GM21360 (cell line): Measurements from ENCODE around the gene MACROD2.

ENCODE experiments used
- ATAC-seq: cut with Tn5 transposase; IDR thresholded peaks from one replicate; pipeline ENCODE4 v1.9.1; 2021; ENCODE audit warnings: mild to moderate bottlenecking, moderate library complexity; ENCODE audit not compliant: unreplicated experiment

The MACROD2 gene

GRCh38 chr20:15445056-15445840 is 1449.9 kb downstream of the MACROD2 start:
- ATAC-seq: no peak

GRCh38 chr20:15446373-15446772 is 1451.1 kb downstream of the MACROD2 start:
- ATAC-seq: no peak

GRCh38 chr20:15447549-15447948 is 1452.2 kb downstream of the MACROD2 start:
- no peak for ATAC-seq

GRCh38 chr20:15449061-15449460 is 1453.7 kb downstream of the MACROD2 start:
- no peak for ATAC-seq

- no peak for ATAC-seq
These were observed 1455.9 kb downstream of the MACROD2 start for GRCh38 chr20:15451241-15451640.

GRCh38 chr20:15455279-15455678 is 1460.0 kb downstream of the MACROD2 start:
- ATAC-seq: no peak

GRCh38 chr20:15461938-15462337 is 1466.6 kb downstream of the MACROD2 start:
- ATAC-seq: no peak

- ATAC-seq: no peak
These were observed 1480.2 kb downstream of the MACROD2 start for GRCh38 chr20:15475483-15475882.

GRCh38 chr20:15476186-15476585 is 1480.9 kb downstream of the MACROD2 start:
- no peak for ATAC-seq

- ATAC-seq: no peak
These were observed 1481.5 kb downstream of the MACROD2 start for GRCh38 chr20:15476781-15477180.

GRCh38 chr20:15482525-15482924 is 1487.2 kb downstream of the MACROD2 start:
- ATAC-seq: no peak

- ATAC-seq: no peak
These were observed 1490.2 kb downstream of the MACROD2 start for GRCh38 chr20:15485519-15485918.

GRCh38 chr20:15487030-15487429 is 1491.7 kb downstream of the MACROD2 start:
- ATAC-seq: no peak

- no peak for ATAC-seq
These were observed 1492.4 kb downstream of the MACROD2 start for GRCh38 chr20:15487682-15488081.

GRCh38 chr20:15491575-15491974 is 1496.3 kb downstream of the MACROD2 start:
- no peak for ATAC-seq

GRCh38 chr20:15494851-15495250 is 1499.5 kb downstream of the MACROD2 start:
- no peak for ATAC-seq

GRCh38 chr20:15496501-15497039 is 1501.3 kb downstream of the MACROD2 start:
- no peak for ATAC-seq

- ATAC-seq: no peak
These were observed 1503.6 kb downstream of the MACROD2 start for GRCh38 chr20:15498926-15499325.

- no peak for ATAC-seq
These were observed 1511.0 kb downstream of the MACROD2 start for GRCh38 chr20:15506311-15506710.

- no peak for ATAC-seq
These were observed 1511.8 kb downstream of the MACROD2 start for GRCh38 chr20:15507151-15507550.

GRCh38 chr20:15511551-15511950 is 1516.2 kb downstream of the MACROD2 start:
- no peak for ATAC-seq

- no peak for ATAC-seq
These were observed 1517.6 kb downstream of the MACROD2 start for GRCh38 chr20:15512916-15513315.

GRCh38 chr20:15515691-15516090 is 1520.4 kb downstream of the MACROD2 start:
- ATAC-seq: no peak
